ENCODE data around the gene SPATA13.
"Not testable (repeated sequence)": the region's sequence is repeated elsewhere in the genome, so short reads cannot be mapped to it uniquely, and the experiment has no call there.

SPATA13 gene

GRCh38 chr13:24328145-24328544, 167.6 kb downstream of the SPATA13 start:
- DNase-seq, result no peak

GRCh38 chr13:24338721-24339120, 178.2 kb downstream of the SPATA13 start:
- no peak for DNase-seq

DNA sequence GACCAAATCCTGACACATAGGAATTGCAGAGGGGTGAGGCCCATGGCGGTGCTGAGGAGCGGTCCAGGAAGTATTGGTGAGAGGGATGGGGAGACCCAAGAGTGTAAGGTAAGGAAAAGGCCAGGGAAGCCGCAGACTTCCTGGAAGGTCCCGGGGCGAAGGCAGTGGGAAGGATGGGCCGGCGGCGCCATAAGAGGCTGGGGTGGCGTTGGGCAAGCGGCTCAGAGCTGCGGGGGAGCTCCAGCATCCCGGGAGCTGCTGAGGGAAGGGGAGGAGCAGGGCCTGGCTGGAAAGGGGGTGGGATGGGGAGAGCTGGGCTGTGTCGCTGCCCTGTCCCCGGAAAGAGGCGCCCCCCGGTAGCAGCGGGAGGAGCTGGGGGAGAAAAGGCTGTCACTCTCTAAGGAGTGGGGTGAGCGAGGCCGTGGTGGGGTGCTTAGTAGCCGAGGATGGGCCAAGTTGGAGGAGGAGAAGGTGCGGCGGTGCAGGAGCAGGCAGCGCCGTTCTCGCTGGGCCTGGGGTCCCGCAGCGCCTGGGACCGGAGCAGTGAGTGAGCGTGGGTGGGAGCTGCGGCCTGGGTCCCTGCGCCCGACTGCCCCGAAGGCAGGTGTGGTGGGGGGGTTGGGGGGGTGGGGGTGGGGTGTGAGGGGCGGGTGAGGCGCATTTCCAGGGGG, 179.6 kb downstream of the SPATA13 start:
- no peak for DNase-seq

- DNase-seq, result no peak
These were observed 180.1 kb downstream of the SPATA13 start for GRCh38 chr13:24340608-24340955.

DNA sequence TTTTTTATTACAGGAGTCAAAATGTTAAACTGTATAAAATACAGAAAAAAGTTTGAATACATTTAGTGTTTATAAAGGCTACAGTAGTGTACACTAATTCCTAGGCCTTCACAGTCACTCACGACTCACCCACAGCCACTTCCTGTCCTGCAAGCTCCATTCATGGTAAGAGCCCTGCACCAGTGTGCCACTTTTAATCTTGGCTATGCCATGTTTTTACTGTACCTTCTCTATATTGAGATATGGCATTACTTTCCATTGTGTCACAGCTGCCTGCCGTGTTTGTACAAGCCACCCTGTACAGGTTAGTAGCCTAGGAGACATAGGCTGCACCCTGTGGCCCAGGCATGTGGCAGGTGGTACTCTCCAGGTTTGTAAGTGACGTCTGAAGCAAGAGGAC, 180.9 kb downstream of the SPATA13 start:
- DNase-seq, result no peak

- no peak for DNase-seq
These were observed 187.9 kb downstream of the SPATA13 start for GRCh38 chr13:24348385-24348784.

- no peak for DNase-seq
These were observed 188.4 kb downstream of the SPATA13 start for GRCh38 chr13:24348797-24349515.

GRCh38 chr13:24349778-24350664, 189.5 kb downstream of the SPATA13 start:
- DNase-seq, result not testable (repeated sequence)

DNA sequence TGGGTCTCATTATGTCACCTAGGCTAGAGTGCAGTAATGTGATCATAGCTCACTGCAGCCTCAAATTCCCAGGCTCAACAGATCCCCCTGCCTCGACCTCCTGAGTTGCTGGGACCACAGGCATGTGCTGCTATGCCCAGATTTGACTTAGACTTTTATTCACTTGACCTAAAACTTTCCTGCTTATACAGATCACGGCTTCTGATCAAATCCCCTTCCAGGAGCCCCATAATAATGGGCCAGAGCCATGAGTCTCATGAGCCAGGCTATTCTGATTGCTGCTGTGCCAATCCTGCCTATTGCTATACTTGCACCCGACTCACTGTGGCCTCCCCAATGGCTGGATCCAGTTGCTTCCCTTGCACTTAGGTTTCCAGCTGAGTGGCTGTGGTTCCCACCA, 190.9 kb downstream of the SPATA13 start:
- DNase-seq, result no peak

DNA sequence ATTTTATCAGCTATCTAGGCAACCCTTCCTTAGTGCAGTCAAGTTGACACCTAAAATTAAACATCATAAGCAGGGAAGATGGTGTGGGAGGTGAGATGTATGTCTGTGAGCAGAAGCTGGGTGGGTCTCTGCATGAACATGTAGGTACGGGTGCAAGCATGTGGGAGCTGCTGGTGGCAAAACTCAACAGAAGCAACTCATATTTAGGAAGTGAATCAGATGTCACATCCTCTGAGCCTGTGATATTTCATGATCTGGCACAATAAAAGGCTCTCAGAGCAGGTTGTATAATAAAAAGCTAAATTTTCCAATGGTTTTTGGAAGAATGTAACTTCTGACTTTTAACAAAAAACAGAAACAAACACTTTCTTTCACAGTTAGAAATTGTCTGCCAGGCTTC, 193.2 kb downstream of the SPATA13 start:
- DNase-seq, result no peak

DNA sequence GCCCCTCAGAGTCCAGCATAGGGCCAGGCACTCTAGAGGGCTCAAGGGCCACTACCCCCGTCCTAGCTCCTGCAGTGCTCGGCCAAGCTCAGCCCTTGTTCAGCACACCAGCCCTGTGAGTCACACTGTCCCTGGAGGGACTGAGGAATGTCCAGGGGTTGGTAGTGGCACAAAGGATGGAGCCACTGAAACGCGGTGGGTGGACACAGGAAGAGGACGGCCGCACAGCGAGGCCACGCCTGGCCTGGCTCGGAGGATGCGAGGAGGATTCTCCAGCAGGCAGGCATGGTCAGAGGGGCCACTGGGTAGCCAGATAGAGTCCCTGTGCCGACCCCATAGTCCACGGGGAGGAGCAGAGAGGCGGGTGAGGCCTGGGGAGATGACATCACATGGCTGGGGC, 194.6 kb downstream of the SPATA13 start:
- DNase-seq, result no peak

DNA sequence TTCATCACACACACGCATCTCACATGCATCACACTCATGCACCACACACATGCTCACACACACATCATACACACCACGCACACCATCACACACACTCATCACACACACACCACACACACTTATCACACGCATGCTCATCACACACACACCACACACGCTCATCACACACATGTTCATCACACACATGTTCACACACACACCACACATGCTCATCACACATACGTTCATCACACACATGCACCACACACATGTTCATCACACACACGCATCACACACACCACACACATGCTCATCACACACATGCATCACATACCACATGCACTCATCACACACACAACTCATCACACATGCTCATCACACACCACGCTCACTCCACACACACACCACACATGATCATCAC, 195.8 kb downstream of the SPATA13 start:
- no peak for DNase-seq

Measured in stimulated activated CD4-positive, alpha-beta T cell treated with anti-CD3 and anti-CD28 coated beads, Interleukin-1b, Interleukin-23, amount 100 ng/mL, for 48 hours (primary cell).